Measurements from ENCODE around the gene PLK3.

DNA sequence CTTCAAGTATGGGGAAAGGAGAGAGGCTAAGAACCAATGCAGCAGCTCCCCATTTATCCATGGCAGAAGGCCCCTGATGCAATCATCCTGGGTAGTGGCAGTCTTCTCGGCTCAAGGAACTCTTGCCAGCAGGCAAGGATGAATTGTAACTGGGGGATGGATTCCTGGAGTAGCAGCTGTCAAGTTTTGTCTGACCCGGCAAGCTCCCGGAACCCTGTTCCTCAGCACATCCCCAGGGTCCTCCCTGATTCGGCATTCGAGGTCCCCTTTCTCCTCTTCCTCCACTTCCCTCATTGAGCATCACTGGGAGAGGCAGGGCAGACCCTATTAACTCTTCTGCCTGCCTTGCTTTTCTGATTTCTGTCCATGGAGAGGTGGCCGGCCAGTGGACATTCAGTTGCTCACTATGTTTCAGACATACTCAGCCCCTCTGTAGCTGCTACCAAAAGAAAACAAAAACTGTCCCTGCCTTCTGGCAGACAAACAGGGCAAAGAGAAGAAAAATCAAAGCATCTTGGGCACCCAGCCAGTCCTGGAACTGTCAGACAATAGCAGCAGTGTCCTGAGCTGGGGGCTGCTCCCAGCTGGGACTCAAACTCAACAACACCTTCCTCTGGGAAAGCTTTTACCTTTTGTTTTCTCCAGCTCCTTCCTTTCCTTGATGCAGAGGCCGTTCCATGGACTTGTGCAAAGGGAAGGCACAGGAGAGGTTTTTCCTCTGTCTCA is 48.4 kb downstream of the PLK3 start:
- TF ChIP-seq POLR2AphosphoS5 (IDR thresholded peaks at IDR 0.05) (no peak), POLR2A (IDR thresholded peaks at IDR 0.05) (no peak)
- TF ChIP-seq, protein P1, sequence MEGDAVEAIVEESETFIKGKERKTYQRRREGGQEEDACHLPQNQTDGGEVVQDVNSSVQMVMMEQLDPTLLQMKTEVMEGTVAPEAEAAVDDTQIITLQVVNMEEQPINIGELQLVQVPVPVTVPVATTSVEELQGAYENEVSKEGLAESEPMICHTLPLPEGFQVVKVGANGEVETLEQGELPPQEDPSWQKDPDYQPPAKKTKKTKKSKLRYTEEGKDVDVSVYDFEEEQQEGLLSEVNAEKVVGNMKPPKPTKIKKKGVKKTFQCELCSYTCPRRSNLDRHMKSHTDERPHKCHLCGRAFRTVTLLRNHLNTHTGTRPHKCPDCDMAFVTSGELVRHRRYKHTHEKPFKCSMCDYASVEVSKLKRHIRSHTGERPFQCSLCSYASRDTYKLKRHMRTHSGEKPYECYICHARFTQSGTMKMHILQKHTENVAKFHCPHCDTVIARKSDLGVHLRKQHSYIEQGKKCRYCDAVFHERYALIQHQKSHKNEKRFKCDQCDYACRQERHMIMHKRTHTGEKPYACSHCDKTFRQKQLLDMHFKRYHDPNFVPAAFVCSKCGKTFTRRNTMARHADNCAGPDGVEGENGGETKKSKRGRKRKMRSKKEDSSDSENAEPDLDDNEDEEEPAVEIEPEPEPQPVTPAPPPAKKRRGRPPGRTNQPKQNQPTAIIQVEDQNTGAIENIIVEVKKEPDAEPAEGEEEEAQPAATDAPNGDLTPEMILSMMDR (IDR thresholded peaks at IDR 0.05), result no peak
